Measurements from ENCODE around the gene DGKG.

- no peak for TF ChIP-seq CTCF (IDR thresholded peaks at IDR 0.05)
- no peak for TF ChIP-seq POLR2AphosphoS5 (IDR thresholded peaks at IDR 0.05)
- TF ChIP-seq POLR2A (IDR thresholded peaks at IDR 0.05): no peak
- TF ChIP-seq EP300 (IDR thresholded peaks at IDR 0.05): no peak
These were observed 195.3 kb downstream of the DGKG start for GRCh38 chr3:186166491-186167288.
